ENCODE measurements around the gene ARL13B.

Gene ARL13B

GRCh38 chr3:94065122-94065521 is 85.2 kb downstream of the ARL13B start:
- no peaks in the 10 kb centered on the region for H3K27me3 ChIP-seq (ENCODE audit: control insufficient read depth, low read length)
- no peaks in the 10 kb centered on the region for H3K9me2 ChIP-seq (replicated peaks; ENCODE audit: control insufficient read depth, low read length)
- H3K27ac ChIP-seq (ENCODE audit: low read depth, low read length): no peak overlapping the region
- no peak for TF ChIP-seq CTCF (IDR thresholded peaks at IDR 0.05; ENCODE audit: low read depth, low read length, poor library complexity, severe bottlenecking)
- no peak for TF ChIP-seq EZH2phosphoT487 (IDR thresholded peaks at IDR 0.05; ENCODE audit: borderline replicate concordance, low read length)
- H4K20me1 ChIP-seq (ENCODE audit: control insufficient read depth, insufficient read depth, low read depth, low read length): no peaks in the 10 kb centered on the region
- peaks cover 42% of the 10 kb centered on the region for H3K36me3 ChIP-seq (ENCODE audit: control insufficient read depth, low read length)
- no peaks in the 10 kb centered on the region; the same call in 1 of the 2 replicates for H3K9me3 ChIP-seq (ENCODE audit: control insufficient read depth, insufficient read depth, low read length)
- H3K4me1 ChIP-seq (ENCODE audit: control insufficient read depth, low read length): peaks cover 36% of the 10 kb centered on the region
- peak overlapping the region; percentile 68 for H3K4me2 ChIP-seq (ENCODE audit: low read length)
- H3F3A ChIP-seq (ENCODE audit: control insufficient read depth, insufficient read depth): 0 out of 2 replicates have a peak, but pooled peaks cover 2% of the 10 kb centered on the region
- H3K4me3 ChIP-seq (ENCODE audit: low read length): no peak overlapping the region
- peaks cover 58% of the 10 kb centered on the region for H3K79me2 ChIP-seq (ENCODE audit: control insufficient read depth, low read length)

- Histone ChIP-seq H3K36me3 (ENCODE audit: control insufficient read depth, low read length) (peaks cover 36% of the 10 kb centered on the region), H3K4me2 (ENCODE audit: low read length) (peak overlapping the region; percentile 68), H3K9me2 (replicated peaks; ENCODE audit: control insufficient read depth, low read length) (no peaks in the 10 kb centered on the region), H4K20me1 (ENCODE audit: control insufficient read depth, insufficient read depth, low read depth, low read length) (no peaks in the 10 kb centered on the region), H3K4me1 (ENCODE audit: control insufficient read depth, low read length) (peaks cover 36% of the 10 kb centered on the region), H3K4me3 (ENCODE audit: low read length) (peak overlapping the region; percentile 18; the same call in 1 of the 2 replicates), H3K79me2 (ENCODE audit: control insufficient read depth, low read length) (peaks cover 57% of the 10 kb centered on the region), H3K9me3 (ENCODE audit: control insufficient read depth, insufficient read depth, low read length) (no peaks in the 10 kb centered on the region; the same call in 1 of the 2 replicates), H3K27ac (ENCODE audit: low read depth, low read length) (no peak overlapping the region), H3F3A (ENCODE audit: control insufficient read depth, insufficient read depth) (0 out of 2 replicates have a peak, but pooled peaks cover 2% of the 10 kb centered on the region), H3K27me3 (ENCODE audit: control insufficient read depth, low read length) (no peaks in the 10 kb centered on the region)
- TF ChIP-seq EZH2phosphoT487 (IDR thresholded peaks at IDR 0.05; ENCODE audit: borderline replicate concordance, low read length): no peak
- TF ChIP-seq CTCF (IDR thresholded peaks at IDR 0.05; ENCODE audit: low read depth, low read length, poor library complexity, severe bottlenecking): no peak
These were observed 86.0 kb downstream of the ARL13B start for GRCh38 chr3:94065819-94066480.

- H3K9me2 ChIP-seq (replicated peaks; ENCODE audit: control insufficient read depth, low read length): no peaks in the 10 kb centered on the region
- no peaks in the 10 kb centered on the region for H4K20me1 ChIP-seq (ENCODE audit: control insufficient read depth, insufficient read depth, low read depth, low read length)
- TF ChIP-seq CTCF (IDR thresholded peaks at IDR 0.05; ENCODE audit: low read depth, low read length, poor library complexity, severe bottlenecking) (no peak), EZH2phosphoT487 (IDR thresholded peaks at IDR 0.05; ENCODE audit: borderline replicate concordance, low read length) (no peak)
- H3K27me3 ChIP-seq (ENCODE audit: control insufficient read depth, low read length): no peaks in the 10 kb centered on the region
- H3K4me1 ChIP-seq (ENCODE audit: control insufficient read depth, low read length): peaks cover 33% of the 10 kb centered on the region
- H3K9me3 ChIP-seq (ENCODE audit: control insufficient read depth, insufficient read depth, low read length): no peaks in the 10 kb centered on the region; the same call in 1 of the 2 replicates
- H3K27ac ChIP-seq (ENCODE audit: low read depth, low read length): no peak overlapping the region
- no peak overlapping the region for H3K4me3 ChIP-seq (ENCODE audit: low read length)
- 0 out of 2 replicates have a peak, but pooled peaks cover 2% of the 10 kb centered on the region for H3F3A ChIP-seq (ENCODE audit: control insufficient read depth, insufficient read depth)
- H3K79me2 ChIP-seq (ENCODE audit: control insufficient read depth, low read length): peaks cover 50% of the 10 kb centered on the region
- no peak overlapping the region for H3K4me2 ChIP-seq (ENCODE audit: low read length)
- H3K36me3 ChIP-seq (ENCODE audit: control insufficient read depth, low read length): peaks cover 32% of the 10 kb centered on the region
These were observed 86.8 kb downstream of the ARL13B start for GRCh38 chr3:94066506-94067500.

All from DOHH2 (cell line).